Measurements from ENCODE around the gene CCDC81. TPM values are rescaled to one million over a fixed set of nuclear protein-coding genes. Genes with fewer than 3 reads are reported as not detected.

Gene CCDC81
- total RNA-seq, 1 donor from 2014 or later, result 1.0 TPM

DNA sequence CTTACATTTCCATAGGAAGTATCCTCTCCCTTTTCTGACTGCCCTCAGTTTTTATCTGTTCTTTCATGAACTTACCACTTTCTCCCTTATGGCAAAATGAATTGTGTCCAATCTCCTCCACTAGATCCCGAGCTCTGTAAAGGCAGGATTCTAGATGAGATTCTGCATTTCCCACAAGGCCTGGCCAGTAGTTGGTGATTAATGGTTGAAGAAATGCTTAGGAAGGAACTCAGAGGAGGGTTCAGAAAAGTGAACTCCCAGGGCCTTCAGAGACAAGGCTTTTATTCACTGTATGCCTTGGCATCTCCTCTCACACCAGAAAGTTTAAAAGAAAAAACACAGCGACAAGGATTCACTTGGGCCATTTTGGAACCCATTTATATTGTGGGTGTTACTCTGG, 66.2 kb downstream of the CCDC81 start:
- no peak for DNase-seq (ENCODE audit: low spot score)

DNA sequence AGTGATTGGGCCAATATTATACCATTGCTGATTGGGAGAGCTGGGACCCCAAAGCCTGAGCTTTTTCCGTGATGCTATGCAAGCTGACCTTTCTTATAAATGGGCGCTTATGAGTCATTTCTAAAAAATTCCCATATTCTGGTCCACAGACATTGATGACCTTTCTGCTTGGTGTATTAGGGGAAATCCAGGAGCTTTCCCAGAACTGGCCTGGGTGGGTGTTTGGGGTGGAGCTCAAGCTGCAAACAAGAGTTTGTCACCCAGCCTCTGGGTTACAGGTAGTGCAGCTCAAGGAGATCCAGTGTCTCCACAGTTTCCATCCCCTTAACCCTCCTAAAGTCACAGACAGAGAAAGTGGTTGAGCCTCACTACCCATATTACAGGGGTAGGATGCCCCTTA, 67.7 kb downstream of the CCDC81 start:
- no peak for DNase-seq (ENCODE audit: low spot score)

DNA sequence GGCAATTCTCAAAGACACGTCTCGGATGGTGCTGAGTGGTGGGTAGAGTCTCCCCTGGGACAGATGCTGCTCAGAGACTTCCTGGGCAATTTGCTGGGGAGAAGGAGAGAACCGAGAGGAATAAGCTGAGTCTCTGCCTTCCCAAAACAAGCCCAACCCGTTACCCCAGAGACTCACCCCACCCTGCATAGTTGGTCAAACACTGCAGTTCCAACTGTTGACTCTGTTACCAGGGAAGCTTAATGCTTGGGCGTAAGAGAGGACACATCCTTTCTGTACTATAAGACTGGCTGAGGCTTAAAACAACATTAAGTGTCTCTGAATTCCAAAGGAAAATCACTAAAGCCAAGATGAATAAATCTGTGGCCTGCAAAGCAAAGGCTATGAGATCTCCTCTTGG, 68.1 kb downstream of the CCDC81 start:
- DNase-seq (ENCODE audit: low spot score), result no peak

DNA sequence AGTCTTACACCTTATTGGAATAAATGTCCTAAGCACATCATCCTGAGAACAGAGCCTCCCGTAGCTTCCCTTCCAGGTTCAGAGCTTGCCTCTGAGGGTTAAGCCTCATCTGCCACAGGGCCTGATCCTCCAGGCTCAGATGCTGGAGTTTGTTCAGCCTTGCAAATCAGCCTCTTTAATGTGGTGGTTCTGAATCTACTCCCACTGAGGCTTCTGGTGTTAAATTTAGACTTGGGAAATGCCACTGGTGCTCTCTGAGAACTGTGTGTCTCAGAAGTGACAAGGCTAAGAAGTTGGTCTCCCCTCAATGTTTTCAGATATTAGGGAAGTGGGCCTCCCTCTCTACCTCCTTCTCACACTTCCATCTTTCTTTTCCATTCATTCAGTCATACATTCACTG, 68.7 kb downstream of the CCDC81 start:
- no peak for DNase-seq (ENCODE audit: low spot score)

DNA sequence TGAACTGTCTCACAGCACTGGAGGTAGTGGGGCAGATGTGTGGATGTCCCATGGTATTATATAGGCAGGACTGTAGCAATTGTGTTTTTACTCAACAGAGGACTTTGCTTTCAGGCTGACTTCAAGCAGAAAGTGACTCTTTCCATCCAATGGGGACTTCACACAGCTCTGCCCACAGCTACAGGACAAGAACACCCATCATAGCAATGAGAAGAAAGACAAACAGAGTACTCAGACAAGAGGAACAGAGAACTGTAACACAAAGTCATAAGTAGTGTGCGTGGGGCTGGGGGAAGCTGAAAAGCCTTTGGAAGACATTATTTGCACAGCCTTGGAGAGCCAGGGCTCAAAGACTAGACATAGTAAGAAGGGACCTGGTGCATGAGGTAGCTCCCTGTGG, 70.3 kb downstream of the CCDC81 start:
- no peak for DNase-seq (ENCODE audit: low spot score)

DNA sequence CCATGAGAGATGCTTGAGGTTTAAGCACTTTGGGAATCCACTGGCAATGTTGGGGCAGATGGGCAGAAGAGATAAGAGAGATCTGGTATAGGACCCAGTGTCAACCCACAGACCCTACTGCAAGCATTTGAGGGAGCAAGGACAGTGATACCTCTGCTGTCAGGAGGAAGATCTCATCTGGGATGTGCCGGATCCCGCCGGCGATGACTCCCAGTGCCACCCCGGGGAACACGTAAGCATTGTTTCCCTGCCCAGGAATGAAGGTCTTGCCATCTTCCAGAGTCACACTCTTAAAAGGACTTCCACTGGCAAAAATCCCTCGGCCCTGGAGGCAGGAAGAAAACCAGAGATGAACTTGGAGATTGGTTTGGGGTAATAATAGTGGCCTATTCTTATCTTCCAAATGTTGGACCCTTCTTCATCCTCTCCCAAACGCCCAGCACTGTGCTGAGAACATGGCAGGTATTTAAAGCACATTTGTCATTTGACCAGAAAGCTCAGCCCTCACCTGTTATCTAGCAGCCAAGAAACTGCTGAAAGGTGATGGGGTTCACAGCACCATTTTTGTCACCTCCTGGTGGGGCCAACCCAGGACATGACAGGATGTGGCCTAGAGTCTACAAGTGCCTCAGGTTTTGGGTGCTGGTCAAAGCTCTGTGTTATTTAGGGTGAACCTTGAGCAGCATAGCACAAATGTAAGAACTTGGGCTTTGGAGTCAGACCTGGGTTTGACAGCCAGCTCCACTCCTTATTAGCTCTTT, 71.7 kb downstream of the CCDC81 start:
- DNase-seq (ENCODE audit: low spot score), result no peak

DNA sequence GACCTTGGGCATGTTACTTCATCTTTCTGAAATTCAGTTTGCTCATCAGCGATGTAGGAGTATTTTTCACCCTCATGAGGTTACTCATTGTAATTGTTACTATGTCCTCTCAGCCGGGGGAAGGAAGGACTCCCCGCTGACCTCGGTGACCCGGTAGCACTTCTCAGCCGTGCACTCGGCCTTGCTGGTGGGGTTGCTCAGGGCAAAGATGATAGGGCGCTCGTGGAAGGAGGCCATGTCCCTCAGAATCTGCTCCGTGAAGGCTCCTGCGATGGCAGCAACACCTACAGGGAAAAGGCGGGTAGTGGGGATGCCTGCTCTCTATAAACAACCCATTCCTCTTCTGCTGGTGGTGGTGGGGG, 72.2 kb downstream of the CCDC81 start:
- no peak for DNase-seq (ENCODE audit: low spot score)

DNA sequence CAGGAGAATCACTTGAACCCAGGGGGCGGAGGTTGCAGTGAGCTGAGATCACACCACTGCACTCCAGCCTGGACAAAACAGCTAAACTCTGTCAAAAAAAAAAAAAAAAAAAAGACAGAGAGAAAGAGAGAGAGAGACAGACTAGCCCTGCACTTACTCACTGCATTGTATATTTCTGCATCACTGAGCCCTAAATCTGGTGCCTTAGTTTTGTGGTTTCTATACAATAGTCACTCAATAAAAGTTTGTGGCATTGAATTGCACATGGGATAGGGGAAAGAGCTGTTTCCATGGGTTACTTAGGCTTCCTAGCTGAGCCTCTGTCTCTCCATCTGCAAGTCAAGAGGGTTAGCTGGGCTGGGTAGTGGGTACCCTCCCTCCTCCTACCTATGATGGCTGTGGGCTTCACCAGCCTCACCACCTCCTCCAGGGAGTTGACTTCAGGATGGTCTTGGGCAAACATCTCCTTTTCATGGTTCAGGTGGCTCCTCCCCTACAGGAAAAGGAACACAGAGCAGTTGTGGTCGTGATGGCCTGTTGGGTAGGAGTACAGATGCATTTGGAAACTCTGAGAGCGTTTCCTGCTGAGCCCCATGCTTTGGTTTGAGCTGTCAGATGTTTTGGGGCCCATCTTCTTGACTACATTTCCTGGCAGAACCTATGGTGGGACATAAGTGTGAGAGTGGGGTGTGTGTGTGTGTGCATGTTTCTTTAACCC, 73.2 kb downstream of the CCDC81 start:
- DNase-seq (ENCODE audit: low spot score), result no peak

DNA sequence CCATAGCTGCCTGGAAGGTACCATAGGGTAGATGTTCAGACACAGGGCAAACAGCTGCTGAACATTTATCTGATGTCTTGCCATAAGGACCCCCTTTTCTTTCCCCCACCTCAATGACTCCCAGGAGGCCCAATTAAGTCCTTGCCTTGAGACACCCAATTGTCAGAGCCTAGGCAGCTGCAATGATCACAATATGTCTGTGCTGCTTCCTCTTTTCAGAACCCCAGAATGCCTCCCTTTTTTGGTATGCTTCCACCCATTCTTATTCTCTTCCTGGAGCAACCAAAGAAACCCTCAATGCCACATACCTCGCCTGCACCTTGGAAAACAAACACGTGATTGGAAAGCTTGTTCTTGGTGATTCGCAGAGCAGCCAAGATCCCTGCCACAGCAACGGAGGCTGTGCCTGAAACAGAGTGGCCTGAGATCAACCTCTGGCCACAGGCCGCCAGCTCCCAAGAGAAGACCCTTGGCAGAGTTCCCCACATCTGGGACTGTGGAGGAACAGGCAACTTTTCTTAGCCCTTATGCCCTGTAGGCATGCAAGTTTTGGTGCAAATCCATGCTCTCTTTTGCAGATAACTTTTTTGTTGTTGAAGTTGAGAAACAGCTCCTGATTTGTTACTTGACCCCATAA, 75.4 kb downstream of the CCDC81 start:
- no peak for DNase-seq (ENCODE audit: low spot score)

DNA sequence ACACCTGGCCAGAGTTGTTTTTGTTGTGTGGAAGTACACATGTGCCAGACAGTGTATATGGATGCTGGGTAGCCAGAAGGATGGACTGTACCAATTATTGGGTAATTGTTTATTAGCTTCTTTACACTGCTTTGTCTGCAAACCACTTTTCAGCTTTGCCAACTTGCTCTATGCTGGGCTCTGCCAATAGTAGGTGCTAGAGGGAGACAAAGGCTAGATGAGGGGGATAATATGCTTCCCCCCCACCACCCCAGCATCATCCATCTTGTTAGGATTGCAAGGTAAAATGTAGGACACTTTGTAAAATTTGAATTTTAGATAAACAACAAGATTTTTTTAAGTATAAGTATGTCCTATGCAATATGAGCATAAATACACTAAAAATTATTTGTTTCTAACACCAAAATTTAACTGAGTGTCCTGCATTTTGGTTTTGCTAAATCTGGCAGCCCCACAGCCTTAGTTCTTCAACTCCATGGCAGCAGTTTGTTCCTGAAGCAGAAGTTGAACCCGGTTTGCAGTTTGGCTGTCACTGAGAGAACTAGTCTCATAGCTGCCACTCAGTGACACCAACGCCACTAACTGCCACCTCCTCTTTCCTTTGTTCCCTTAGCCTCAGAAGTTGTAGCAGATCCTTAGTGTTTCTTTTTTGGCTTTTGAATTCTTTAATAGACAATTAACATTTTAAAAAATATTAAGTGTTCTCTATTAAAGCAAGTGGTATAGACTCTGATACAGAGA, 78.8 kb downstream of the CCDC81 start:
- DNase-seq (ENCODE audit: low spot score), result no peak

DNA sequence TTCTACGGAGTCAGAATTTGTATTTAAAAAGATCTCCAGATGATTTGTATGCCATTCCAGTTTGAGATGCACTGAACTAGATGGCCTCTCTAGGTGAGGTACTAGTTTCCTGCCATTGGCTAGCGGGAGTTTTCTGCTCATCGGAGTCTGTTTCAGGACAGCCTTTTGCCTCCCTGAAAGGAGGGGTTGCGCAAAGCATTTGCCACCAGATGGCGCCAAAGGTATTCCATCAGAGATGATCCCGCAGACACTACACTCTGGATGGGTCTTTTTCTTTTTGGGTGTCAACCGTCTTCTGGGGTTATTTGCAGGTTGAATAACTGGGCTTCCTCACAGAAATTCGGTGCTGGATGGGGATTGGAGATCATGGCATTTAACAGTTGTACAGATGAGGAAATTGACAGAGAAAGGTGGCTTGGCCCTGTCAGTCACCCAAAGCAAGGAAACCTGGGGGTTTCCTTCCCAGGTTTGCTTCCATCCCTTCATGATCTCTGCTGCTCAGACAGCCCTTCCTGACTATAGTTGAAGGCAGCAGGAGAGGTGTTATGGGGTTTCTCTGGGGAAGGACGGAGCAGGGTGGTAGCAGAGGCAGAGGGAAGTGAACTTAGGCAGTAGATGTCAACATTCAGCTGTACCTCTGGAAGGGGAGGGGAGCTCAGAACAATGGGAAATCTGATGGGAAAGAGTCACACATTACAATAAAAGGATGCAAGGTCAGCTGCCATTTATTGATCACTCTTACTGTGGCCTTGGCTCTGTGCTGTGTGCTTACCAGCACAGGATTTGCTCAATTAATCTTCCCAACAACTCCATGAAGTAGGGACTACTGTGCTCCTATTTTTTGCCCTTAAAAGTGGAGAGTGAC, 81.6 kb downstream of the CCDC81 start:
- peak; percentile 88 for DNase-seq (ENCODE audit: low spot score)

DNA sequence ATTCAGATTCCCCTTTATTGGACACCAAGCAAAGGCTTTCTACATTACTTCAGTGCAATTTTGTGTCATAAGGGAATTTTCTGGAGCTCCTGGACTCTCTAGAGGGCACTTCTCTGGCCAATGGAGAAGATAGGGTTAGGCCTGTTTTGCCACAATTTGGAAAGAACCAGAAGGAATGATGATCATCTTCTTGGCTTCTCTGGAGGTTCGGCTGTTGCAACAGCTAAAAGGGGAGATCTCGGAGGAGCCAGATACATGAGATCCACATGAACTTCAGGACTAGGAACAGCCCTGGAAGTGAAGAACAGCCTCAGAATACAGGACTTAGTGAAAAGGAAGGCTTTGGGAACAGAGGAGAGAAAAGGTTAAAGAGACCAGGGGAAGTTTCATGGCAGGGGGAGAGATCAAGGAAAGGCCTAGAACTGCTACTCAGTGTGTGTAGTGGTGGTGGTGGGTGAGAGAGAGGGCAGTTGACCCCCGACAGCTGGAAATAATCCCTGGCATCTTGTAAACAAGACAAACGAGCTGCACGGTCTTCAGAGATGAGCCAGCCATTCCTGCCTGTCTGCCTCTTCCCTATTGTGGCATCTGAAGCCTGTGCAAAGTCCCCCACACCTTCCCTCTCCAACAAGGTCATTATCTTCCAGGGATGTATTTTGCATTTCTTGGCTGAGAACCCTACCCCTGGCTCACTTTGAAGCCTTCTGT, 83.8 kb downstream of the CCDC81 start:
- DNase-seq (ENCODE audit: low spot score), result no peak

DNA sequence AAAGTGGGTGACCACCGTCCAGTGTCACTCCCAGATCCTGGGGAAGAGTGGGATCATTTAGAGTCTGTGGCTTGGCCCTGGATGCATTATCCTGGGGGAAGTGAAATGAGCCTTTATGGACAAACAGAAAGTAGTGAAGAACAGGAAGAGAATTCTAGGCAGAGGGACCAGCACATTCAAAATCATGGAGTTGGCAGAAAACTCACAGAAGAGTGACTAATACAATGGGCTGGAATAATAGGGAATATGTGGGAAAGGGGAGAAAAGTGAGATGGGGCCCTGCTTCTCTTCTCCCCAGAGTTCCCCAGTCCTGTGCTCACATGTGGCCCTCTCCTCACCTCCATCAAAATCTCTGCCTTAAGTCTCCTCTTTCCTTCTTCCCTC, 84.3 kb downstream of the CCDC81 start:
- DNase-seq (ENCODE audit: low spot score), result no peak

DNA sequence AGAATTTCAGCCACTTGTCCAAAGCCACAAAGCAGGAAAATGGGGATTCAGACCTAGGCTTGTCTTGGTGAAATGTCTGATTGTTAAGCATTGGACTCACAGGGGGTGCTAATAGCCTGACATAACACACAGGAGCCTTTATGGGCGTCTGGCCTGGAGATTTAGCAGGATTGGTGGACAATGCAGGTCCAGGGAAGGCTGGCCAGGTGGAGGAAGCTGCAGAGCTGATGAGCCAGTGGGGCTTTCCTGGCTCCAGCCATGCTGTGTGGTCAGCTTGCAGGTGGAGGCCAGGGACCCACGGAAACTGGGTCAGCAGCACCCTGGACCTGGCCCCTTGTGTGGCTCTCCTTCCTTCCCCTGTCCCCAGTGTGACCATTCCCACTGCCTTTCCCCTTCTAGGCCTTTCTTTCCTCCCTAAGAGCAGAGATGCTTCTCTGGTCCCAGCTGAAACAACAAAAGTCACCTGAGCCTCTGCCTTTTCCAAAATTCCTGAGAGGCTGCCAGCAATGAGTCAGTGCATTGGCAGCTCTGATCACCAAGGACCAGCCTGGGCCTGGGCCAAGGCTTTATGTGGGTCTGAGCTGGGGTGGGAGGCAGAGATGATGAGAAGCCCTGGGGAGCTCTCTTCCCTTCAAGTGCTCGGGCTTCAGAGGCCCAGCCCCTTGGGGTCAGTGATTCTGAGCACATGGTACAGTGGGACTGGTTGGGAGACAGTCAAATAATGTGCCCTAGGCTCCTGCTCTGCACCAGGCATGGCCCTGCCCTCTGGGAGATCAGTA, 85.2 kb downstream of the CCDC81 start:
- DNase-seq (ENCODE audit: low spot score), result no peak

DNA sequence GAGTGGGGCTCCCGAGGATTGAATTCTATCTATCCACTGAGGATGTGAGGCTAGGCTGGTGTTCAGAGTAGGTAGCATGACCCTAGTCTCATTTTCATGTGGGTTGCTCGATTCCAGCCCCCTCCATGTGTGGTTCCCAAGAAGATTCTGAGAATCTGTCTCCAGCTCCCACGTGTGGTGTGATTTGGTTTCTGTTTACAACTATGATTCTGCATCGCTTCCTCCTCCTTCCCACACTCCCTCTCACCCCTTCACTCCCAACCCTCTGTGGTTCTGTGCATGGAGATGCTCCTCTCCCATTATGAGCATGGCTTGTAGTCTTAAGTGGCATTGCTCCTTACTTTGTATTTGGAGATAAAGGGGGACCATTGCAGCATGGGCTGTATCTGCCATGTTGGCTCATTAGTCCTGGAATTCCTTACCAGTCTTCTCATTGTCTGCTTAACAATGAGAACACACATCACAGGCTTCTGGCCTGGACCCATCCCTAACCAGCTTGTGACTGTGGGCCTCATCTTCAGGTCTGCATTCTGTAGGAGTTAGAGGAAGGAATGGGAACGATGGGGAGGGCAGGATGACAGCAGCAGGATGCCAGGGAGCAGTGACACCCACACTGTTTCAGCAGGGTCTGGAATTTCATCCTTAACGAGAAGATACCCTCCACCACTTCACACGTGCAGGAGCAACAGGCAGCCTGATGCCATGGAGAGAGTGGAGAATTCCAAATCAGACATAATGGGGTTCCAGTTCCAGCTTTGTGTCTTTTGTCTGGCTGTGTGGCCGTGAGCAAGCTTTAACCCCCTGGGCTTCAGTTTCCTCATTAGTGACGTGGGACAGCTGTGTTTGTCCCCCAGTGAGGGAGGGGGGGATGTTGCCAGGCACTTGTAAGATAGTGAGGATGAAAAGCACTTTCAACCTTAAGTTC, 86.0 kb downstream of the CCDC81 start:
- no peak for DNase-seq (ENCODE audit: low spot score)

DNA sequence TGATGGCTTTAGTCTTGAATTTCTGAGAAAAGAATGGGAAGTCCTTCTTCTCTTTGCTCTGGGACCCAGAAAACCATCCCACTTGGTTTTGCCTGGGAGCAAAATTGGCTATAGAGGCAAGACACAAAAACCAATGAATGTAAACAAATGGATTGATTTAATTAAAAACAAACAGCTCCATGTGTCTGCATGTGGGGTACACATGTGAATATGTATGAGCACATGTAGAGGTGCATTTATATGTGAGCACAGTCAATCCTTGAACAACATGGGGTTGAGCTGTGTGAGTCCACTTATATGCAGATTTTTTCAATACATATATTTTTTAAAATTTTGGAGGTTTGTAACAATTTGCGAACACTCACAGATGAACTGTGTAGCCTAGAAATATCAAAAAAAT, 87.2 kb downstream of the CCDC81 start:
- DNase-seq (ENCODE audit: low spot score), result no peak

DNA sequence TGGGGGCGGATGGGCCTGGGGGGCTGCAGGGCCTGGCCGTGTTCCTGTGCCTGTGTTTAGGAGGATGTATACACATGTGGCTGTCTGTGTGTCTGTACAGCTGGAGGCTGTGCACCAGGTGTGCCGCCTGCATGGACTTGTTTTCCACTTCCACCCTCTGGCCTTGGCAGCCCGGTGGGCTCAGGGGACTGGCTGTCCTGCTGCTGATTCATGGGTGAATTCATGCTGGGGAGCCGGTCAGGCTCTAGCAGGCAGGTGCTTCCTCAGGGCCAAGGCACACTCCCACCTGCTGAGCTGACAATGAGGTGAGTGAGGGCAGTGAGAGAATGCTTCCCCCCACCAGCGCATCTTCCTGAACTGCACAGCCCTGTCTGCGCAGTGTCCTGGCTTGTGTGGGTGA, 88.4 kb downstream of the CCDC81 start:
- DNase-seq (ENCODE audit: low spot score), result no peak

DNA sequence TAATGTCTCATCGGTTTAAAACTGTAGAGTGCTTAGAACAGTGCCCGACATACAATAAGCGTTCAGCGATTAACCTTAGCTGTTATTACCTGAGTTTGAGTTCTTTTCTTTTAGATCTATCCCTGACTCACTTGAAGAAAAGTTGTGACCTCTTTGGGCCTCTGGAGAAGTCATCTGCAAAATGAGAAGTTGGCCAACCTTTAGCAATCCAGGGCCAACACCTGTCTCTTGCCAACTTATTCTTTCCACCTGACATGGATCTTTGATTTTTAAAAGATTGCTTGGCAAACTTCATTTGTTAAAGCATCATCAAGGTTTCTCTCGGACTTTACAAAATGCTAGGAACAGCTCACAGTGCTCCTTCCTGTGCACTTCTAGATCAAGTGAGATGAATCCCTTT, 89.3 kb downstream of the CCDC81 start:
- DNase-seq (ENCODE audit: low spot score), result no peak

Measured in ureter (tissue), 1 donor.